Calu3 (cell line): ENCODE data around the gene TTC8. TPM values are rescaled to one million over a fixed set of nuclear protein-coding genes. Genes with fewer than 3 reads are reported as not detected.

Source experiments
- BruUV-seq: library from RNA; stranded (reverse); fragments of 400-500 nt; replicated peaks from 2 replicates; lab custom pipeline; 2021; lab: Mats Ljungman, UMichigan
- CTCF ChIA-PET: fragments of 300-600 bp; sonication (Branson Sonifier 250); formaldehyde crosslinking; loops from one replicate; lab custom pipeline; 2022; ENCODE audit warnings: antibody characterized with exemption; lab: Charles Lee
- DNase-seq: peaks from one replicate; pipeline ENCODE4 v3.0.0; 2022
- H3K27ac Mint-ChIP-seq: one replicate; pipeline ENCODE4 v1.8.0; 2022; ENCODE audit warnings: mixed read lengths; ENCODE audit not compliant: unreplicated experiment
- H3K27me3 Mint-ChIP-seq: one replicate; pipeline ENCODE4 v1.8.0; 2022; ENCODE audit warnings: mixed read lengths; ENCODE audit not compliant: unreplicated experiment
- H3K36me3 Mint-ChIP-seq: one replicate; pipeline ENCODE4 v1.8.0; 2022; ENCODE audit warnings: mild to moderate bottlenecking, moderate library complexity, mixed read lengths; ENCODE audit not compliant: insufficient read depth, unreplicated experiment
- H3K4me1 Mint-ChIP-seq: one replicate; pipeline ENCODE4 v1.8.0; 2022; ENCODE audit warnings: mild to moderate bottlenecking, low read depth, mixed read lengths; ENCODE audit not compliant: unreplicated experiment
- H3K4me3 Mint-ChIP-seq: one replicate; pipeline ENCODE4 v1.8.0; 2022; ENCODE audit warnings: mild to moderate bottlenecking, low read depth, moderate library complexity, mixed read lengths; ENCODE audit not compliant: unreplicated experiment
- H3K9me3 Mint-ChIP-seq: one replicate; pipeline ENCODE4 v1.8.0; 2022; ENCODE audit warnings: low read depth, mixed read lengths; ENCODE audit not compliant: unreplicated experiment
- CTCF ChIP-seq: fragments of 200-600 bp; IDR thresholded peaks from one replicate; pipeline ENCODE4 v1.8.0; 2022; ENCODE audit warnings: antibody characterized with exemption; ENCODE audit not compliant: unreplicated experiment
- intact Hi-C: fragments of 100-400 bp; cut with micrococcal nuclease; formaldehyde crosslinking; loops from one replicate; pipeline ENCODE4 v1.10.0; 2022; ENCODE audit not compliant: unreplicated experiment
- total RNA-seq: library from RNA; stranded (reverse); gene quantifications from 2 replicates; pipeline ENCODE4 v1.2.3, GENCODE V29; 2022

The TTC8 gene
- total RNA-seq, 1 experiment from 2014 or later: 17.0 TPM

DNA sequence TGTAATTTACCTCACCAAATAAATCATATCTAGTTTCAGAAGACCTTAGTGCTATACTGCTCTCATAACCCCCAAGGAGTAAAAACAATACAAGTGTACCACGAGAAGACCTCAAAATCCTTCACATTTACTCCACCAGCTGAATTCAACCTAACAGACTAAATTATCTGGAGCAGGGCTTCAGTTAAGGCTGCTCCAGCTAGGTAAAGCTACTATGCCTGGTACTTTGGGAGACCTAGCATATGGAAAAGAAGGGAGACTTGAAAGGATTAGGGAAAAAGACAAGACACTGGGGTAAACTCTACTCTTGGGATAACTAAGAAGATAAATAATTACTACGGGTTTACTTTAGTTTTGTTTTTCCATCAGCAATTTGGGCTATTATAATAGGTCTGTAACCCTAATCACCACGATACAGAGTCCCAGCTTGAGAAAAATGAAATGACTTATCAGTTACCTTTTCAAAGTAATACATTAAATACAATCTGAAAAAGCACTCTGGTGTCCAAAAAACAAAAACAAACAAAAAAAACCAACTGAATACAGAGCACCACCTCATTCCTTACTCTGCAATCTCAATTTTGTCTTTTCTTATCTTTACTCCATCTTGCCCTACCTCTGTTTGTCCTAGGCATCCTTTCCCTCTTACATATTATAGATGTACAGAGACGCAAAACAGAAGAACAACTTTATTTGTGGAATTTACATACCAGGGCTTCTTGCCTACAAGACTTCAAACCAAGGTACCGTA is 33.8 kb upstream of the TTC8 start:
- no peak overlapping the region for H3K27ac Mint-ChIP-seq
- no peak for DNase-seq
- H3K9me3 Mint-ChIP-seq: no peaks in the 10 kb centered on the region
- H3K4me1 Mint-ChIP-seq: no peaks in the 10 kb centered on the region
- peaks cover 21% of the 10 kb centered on the region for H3K36me3 Mint-ChIP-seq
- CTCF ChIA-PET: no interaction called here
- no TSS peak for BruUV-seq
- H3K27me3 Mint-ChIP-seq: peaks cover 33% of the 10 kb centered on the region
- no peak for TF ChIP-seq CTCF
- intact Hi-C loops: loop anchor here (10.0 kb wide), 1 partner anchor 126 kb away; no protein-coding TSS in a partner anchor
- no peak overlapping the region for H3K4me3 Mint-ChIP-seq

GRCh38 chr14:88791252-88791621 is 33.2 kb upstream of the TTC8 start:
- Mint-ChIP-seq H3K27me3 (peaks cover 27% of the 10 kb centered on the region), H3K9me3 (no peaks in the 10 kb centered on the region), H3K36me3 (peaks cover 21% of the 10 kb centered on the region), H3K4me3 (peak overlapping the region; percentile 66), H3K27ac (no peak overlapping the region), H3K4me1 (no peaks in the 10 kb centered on the region)
- intact Hi-C loops: loop anchor here (10.0 kb wide), 1 partner anchor 126 kb away; no protein-coding TSS in a partner anchor
- TF ChIP-seq CTCF: no peak
- no peak for DNase-seq
- CTCF ChIA-PET: no interaction called here
- no TSS peak for BruUV-seq

DNA sequence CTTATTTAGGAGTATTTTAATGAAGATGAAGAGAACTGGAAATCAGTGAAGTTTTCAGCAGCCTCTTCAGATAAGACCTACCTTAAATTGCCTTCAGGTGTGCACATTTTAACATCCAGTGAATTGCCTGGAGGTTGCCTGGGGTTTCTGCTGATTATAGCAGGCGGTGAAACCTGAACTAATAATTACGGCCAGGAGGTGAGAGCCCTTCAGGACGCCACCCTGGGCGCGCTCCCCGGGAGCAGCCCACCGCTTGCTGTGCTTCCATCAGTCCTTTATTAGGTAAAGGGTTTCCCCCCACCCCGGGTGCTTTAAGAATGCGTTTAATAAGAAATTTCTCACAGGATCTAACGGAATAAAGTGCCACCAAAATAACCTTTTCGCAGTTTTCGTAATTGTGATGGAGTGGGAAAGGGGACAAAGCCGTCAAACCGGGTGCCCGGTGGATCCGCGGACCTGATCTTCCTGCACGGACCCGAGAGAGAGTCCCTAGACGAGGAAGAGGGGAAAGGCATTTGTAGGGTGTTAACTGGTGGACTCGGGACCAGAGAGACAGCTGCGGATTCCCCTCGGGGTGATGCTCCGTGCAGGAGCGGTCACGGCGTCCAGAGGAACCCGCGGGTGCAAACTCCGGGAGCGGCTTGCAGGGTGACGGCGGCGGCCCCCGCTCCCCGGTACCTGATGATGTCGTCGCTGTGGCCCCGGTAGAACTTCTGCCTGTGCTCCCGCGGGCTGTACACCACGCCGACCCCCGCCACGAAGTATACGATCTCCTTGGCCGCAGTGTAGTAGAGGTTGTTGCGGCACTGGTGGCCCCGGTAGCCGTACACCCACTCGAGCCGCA is 32.6 kb upstream of the TTC8 start:
- TF ChIP-seq CTCF: no peak
- DNase-seq: peak; percentile 12
- Mint-ChIP-seq H3K9me3 (no peaks in the 10 kb centered on the region), H3K27me3 (peaks cover 21% of the 10 kb centered on the region), H3K4me1 (no peaks in the 10 kb centered on the region), H3K4me3 (peak overlapping the region; percentile 66), H3K27ac (no peak overlapping the region), H3K36me3 (peaks cover 21% of the 10 kb centered on the region)
- no TSS peak for BruUV-seq
- intact Hi-C loops: loop anchor here (10.0 kb wide), 1 partner anchor 127 kb away; no protein-coding TSS in a partner anchor
- CTCF ChIA-PET: interaction anchor here (0.6 kb wide), 1 partner anchor 14 kb away, joined by 3 read pairs; no protein-coding TSS in a partner anchor

DNA sequence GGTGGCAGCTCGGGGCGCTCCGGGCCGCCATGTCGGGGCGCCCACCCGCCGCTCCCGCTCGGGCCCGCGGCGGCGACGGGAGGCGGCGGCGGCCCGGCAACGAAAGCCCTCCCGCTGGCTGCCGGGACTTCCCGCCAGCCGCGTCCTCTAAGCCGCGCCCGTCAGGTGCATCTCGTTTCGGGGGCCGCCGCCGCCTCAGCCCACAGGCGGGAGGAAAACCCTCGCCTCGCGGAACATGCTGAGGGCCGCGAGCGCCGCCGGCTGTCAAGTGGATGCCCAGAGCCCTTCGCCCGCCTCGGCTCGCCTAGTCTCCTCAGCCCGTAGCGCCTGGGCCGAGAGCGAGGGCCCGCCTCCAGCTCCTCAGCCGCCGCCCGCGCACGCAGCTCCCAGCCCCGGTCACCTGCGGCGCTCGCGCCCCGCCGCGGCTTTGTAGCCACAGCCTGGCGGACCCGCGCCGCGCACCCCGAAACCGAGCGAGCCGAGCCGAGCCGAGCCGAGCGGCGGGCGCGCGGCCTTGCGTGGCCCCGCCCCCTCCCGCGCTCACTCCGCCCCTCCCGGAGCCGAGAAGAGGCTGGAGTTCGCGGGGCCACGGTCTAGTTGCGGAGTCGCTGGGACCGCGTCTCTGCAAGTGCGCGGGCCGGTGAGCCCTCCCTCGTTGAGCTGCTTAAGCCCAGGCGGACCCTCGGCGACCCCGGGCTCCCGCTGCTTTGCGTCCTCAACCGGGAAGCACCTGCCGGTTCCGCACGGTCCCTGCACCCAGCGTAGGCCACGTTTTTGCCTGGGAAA is 31.8 kb upstream of the TTC8 start, which contains the start of gene EML5:
TSS of gene EML5 (minus strand) at position 481 of the 786 bp plus-strand sequence. CDS start at position 31, 450 bp downstream.
- Mint-ChIP-seq H3K9me3 (no peaks in the 10 kb centered on the region), H3K27me3 (peaks cover 19% of the 10 kb centered on the region), H3K4me1 (no peaks in the 10 kb centered on the region), H3K27ac (no peak within 1 kb of the TSS), H3K4me3 (peak within 1 kb of the TSS; percentile 66), H3K36me3 (peaks cover 21% of the 10 kb centered on the region)
- peak; percentile 85 for DNase-seq
- BruUV-seq: no TSS peak
- peak; percentile 27 for TF ChIP-seq CTCF
- intact Hi-C loops: loop anchor here (10.0 kb wide), 1 partner anchor 128 kb away; no protein-coding TSS in a partner anchor
- CTCF ChIA-PET: interaction anchor here (0.6 kb wide), 1 partner anchor 15 kb away, joined by 3 read pairs; no protein-coding TSS in a partner anchor
